KBM-7 (cell line): ENCODE results near the gene ZFP36L1.

Experiments used
- DNase-seq: peaks from one replicate; pipeline ENCODE4 v3.0.0-alpha.2; 2015
- in situ Hi-C: fragments of 300-500 bp; cut with MboI; formaldehyde crosslinking; loops from 2 replicates; pipeline ENCODE4 v1.14.3; 2020; ENCODE audit warnings: low sequenced_read_pairs, low pct_unique_long_range_greater_than_20kb, mixed read lengths

ZFP36L1 gene, protein sequence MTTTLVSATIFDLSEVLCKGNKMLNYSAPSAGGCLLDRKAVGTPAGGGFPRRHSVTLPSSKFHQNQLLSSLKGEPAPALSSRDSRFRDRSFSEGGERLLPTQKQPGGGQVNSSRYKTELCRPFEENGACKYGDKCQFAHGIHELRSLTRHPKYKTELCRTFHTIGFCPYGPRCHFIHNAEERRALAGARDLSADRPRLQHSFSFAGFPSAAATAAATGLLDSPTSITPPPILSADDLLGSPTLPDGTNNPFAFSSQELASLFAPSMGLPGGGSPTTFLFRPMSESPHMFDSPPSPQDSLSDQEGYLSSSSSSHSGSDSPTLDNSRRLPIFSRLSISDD

GRCh38 chr14:68792979-68793733 is at the start of gene ZFP36L1:
Gene ZFP36L1, minus strand, starts transcription at chr14:68793067. Its CDS starts 129 bp downstream, at chr14:68792938.
- in situ Hi-C loops: no loop called here
- DNase-seq: peak; percentile 97

- DNase-seq: no peak
- in situ Hi-C loops: no loop called here
Measured at GRCh38 chr14:68842298-68842697, 49.4 kb upstream of the ZFP36L1 start.

GRCh38 chr14:68841016-68841809 is 48.3 kb upstream of the ZFP36L1 start:
- DNase-seq: no peak
- in situ Hi-C loops: no loop called here

DNA sequence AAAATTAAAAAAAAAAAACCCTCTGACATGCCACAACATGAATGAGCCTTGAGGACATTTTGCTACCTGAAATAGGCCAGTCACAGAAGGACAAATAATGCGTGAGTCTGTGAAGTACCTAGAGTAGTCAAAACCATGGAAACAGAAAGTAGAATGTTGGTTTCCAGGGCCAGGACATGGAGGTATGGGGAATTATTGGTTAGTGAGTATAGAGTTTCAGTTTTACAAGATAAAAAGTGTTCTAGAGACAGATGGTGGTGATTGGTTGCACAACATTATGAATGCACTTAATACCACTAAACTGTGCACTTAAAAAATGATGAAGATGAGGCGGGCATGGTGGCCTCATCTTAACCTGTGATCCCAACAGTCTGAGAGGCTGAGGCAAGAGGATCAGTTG is 47.6 kb upstream of the ZFP36L1 start:
- no peak for DNase-seq
- in situ Hi-C loops: no loop called here

GRCh38 chr14:68836082-68836481 is 43.2 kb upstream of the ZFP36L1 start:
- in situ Hi-C loops: no loop called here
- DNase-seq: no peak

GRCh38 chr14:68834816-68835215 is 41.9 kb upstream of the ZFP36L1 start:
- in situ Hi-C loops: no loop called here
- peak; percentile 26 for DNase-seq

- in situ Hi-C loops: no loop called here
- DNase-seq: no peak
Measured at GRCh38 chr14:68828698-68829097, 35.8 kb upstream of the ZFP36L1 start.

DNA sequence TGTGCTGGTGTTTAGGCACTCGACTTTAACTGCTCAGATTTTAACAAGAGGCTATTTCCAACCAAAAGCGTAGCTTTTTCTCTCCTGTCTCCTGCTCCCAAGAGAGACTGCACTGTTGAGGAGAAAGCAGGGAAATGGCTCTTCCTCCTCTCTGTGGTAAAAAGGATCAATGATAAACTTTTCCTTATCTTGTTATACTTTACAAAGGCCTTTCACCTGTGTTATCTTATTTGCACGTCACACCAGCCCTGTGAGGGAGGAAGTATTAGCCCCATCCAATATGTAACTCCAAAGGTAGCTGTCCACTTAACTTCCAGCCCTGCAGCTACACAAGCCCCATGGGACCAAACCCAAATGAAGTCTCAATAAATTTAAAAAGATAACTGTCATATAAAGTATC is 32.9 kb upstream of the ZFP36L1 start:
- no peak for DNase-seq
- in situ Hi-C loops: no loop called here

DNA sequence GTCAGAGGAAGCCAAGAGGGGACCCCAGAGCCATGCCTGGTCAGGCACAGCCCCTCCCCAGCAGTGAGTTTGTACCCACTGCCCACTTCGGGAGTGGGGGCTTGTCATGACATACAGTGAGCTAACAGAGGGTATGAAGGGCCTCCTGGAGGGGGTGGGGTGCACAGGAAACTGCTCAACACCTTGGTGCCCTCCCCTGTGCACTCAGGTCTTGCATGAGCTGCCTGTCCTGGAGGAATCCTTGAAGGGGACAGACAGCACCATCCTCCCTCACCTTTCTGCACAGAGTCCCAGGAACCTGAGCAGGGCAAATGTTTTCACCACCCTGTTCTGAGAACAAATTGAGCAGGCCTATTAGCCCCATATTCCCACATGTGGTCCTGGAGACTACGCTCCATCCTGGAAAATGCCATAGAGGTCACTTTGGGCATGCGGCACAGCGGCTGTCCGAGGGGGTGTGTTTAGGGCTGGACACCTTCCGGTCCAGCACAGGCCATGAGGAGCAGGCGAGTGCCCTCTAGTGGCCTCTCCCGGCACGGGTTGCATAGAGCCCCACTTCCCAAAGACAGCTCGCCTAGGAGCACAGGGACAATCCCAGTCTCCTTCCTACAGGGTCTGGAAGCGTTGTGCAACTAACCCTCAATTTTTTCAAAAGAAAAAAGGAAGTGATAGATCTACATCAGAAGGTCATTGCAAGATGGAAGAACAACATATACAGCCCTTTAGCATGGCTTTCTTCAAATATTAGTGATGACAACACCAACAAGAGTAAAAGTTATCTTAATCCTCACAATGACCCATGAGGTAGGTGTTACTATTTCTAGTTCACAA is 31.9 kb upstream of the ZFP36L1 start:
- peak; percentile 75 for DNase-seq

GRCh38 chr14:68824207-68824516 is 31.3 kb upstream of the ZFP36L1 start:
- in situ Hi-C loops: loop anchor here (25.0 kb wide), 2 partner anchors 587 to 887 kb away; no protein-coding TSS in a partner anchor
- DNase-seq: no peak

More for the DNA sequence above, 31.9 kb upstream of the ZFP36L1 start:
- in situ Hi-C loops: loop anchor here (25.0 kb wide), 2 partner anchors 587 to 887 kb away; no protein-coding TSS in a partner anchor

- no peak for DNase-seq
- in situ Hi-C loops: loop anchor here (25.0 kb wide), 2 partner anchors 586 to 886 kb away; no protein-coding TSS in a partner anchor
Measured at GRCh38 chr14:68823434-68824206, 30.8 kb upstream of the ZFP36L1 start.

GRCh38 chr14:68822926-68823325 is 30.1 kb upstream of the ZFP36L1 start:
- in situ Hi-C loops: loop anchor here (25.0 kb wide), 2 partner anchors 586 to 886 kb away; no protein-coding TSS in a partner anchor
- DNase-seq: no peak

DNA sequence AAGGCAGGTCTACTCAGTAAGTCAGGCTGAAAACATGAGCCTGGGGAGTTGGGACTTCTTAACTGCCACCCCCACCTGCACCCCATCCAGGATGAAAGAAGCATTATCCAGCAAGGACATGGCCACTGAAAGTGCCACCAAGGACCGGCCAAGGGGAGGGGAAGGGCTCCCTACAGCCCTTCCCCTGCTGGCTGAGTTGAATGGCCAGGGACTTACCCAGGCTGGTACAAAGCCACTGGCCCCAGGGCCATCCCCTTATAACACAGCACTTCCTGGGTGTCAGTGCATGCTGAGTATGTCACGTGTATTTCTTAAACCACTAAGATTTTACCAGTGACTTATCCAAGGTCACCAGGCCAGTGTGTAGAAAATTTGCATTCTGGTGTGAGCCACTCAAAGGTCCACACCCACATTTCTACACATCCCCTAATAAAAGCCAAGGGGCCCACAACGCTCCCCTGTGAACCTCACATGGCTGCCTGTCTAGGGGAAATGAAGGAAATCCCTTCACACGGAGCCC is 29.3 kb upstream of the ZFP36L1 start:
- in situ Hi-C loops: loop anchor here (25.0 kb wide), 2 partner anchors 585 to 885 kb away; no protein-coding TSS in a partner anchor
- no peak for DNase-seq

DNA sequence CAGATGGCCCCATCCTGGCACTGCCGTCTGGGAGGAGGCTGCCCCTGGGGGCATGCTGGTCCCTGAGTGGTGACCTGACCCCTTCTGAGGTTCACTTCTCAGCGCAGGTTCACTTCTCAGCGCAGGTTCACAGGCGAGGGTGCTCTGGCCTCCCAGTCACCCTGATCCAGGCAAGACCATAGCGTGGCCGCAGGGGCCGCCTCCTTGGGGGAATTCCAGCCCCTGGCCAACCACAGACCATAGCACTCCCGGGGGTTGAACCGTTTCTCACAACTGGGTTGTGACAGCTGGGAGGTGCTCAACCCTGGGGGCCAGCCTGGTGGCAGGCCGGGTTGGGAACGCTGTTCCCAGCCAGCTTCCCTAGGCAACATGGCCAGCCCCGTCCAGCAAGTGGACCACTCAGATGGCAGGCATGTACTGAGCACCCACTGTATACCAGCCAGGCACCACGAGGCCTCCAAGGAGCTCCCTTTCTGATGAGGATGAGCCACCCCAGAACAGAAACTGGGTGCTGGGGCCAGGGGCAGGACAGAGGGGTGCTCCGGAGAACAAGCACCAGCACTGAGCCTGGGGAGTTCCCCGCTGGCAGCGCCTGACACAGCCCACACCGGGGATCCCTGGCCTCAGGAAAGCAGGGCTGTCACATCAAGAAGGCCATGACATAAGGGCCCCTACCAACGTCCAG is 28.3 kb upstream of the ZFP36L1 start:
- in situ Hi-C loops: loop anchor here (25.0 kb wide), 2 partner anchors 584 to 884 kb away; no protein-coding TSS in a partner anchor
- no peak for DNase-seq

DNA sequence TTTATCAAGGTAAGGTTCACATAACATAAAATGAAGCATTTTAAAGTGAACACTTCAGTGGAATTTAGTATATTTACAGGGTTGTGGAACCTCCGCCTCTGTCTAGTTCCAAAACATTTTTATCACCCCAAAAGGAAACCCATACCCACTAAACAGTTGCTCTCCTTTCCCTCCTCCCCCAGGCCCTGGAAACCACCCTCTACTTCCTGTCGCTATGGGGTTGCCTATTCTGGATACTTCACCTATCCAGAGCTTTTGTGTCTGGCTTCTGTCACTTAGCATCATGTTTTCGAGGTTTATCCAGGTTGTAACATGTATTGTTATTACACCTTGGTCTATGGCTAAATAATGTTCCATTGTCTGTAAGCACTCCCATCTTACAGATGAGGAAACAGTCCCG is 27.7 kb upstream of the ZFP36L1 start:
- in situ Hi-C loops: loop anchor here (25.0 kb wide), 2 partner anchors 583 to 883 kb away; no protein-coding TSS in a partner anchor
- no peak for DNase-seq

GRCh38 chr14:68820119-68820518 is 27.3 kb upstream of the ZFP36L1 start:
- DNase-seq: no peak
- in situ Hi-C loops: loop anchor here (25.0 kb wide), 2 partner anchors 583 to 883 kb away; no protein-coding TSS in a partner anchor

GRCh38 chr14:68819260-68819691 is 26.4 kb upstream of the ZFP36L1 start:
- no peak for DNase-seq
- in situ Hi-C loops: loop anchor here (25.0 kb wide), 2 partner anchors 582 to 882 kb away; no protein-coding TSS in a partner anchor
